ENCODE data around the gene MEIKIN.
A peak's percentile ranks its signal among the peaks of the same experiment; 100 is the strongest.
"Not testable (repeated sequence)": the region's sequence is repeated elsewhere in the genome, so short reads cannot be mapped to it uniquely, and the experiment has no call there.

Gene MEIKIN

GRCh38 chr5:131913603-131914002 lies 31.9 kb downstream of the MEIKIN start:
- no peak for FAIRE-seq
- DNase-seq (ENCODE audit: low spot score) = no peak

- FAIRE-seq (no peak), DNase-seq (ENCODE audit: low spot score) (no peak)
These were observed 38.8 kb downstream of the MEIKIN start for GRCh38 chr5:131906668-131907067.

- FAIRE-seq; DNase-seq (ENCODE audit: low spot score): not testable (repeated sequence)
These were observed 43.2 kb downstream of the MEIKIN start for GRCh38 chr5:131902266-131902665.

DNA sequence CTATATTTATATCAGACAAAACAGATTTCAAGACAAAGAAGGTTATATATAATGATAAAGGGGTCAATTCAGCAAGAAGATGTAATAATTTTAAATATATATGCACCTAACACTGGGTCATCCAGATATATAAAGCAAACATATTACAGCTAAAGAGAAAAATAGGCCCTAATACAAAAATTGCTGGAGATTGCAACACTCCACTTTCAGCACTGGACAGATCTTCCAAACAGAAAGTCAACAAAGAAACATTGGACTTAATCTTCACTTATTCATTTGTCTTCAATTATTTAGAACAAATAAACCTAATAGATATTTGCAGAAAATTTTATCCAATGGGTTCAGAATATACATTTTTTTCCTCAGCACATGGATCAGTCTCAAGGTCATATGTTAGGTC lies 45.8 kb downstream of the MEIKIN start:
- FAIRE-seq (no peak), DNase-seq (ENCODE audit: low spot score) (no peak)

DNA sequence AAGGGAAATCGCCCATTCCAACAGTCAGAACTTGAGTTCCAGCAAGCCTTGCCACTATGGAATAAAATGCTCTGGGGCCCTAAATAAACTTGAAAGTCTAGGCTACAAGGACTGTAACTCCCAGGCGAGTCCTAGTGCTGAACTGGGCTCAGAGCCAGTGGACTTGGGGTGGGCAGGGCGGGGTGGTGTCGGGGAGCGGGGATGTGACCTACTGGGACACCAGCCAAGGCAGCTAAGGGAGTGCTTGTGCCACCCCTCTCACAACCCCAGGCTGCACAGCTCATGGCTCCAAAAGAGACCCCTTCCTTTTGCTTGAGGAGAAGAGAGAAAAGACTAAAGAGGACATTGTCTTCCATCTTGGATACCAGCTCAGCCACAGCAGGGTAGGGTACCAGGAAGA lies 61.5 kb downstream of the MEIKIN start:
- DNase-seq (ENCODE audit: low spot score) = no peak
- no peak for FAIRE-seq

- DNase-seq (ENCODE audit: low spot score) = no peak
- no peak for FAIRE-seq
These were observed 65.8 kb downstream of the MEIKIN start for GRCh38 chr5:131879705-131880104.

DNA sequence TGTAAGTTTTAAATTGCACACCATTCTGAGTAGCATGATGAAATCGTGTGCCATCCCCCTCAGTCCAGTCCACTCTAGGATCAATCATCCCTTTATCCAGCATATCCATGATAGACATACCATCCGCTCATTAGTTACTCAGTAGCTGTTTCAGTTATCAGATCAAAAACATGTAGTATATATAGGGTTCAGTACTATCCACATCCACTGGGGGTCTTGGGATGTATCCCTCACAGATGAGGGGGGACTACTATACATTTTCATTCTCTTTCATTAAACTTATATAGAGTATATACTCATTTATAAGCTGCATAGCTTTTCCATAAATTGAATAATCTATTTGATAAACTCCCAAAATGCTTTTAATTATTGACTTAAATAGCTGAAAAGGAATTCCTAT lies 67.6 kb downstream of the MEIKIN start:
- FAIRE-seq (no peak), DNase-seq (ENCODE audit: low spot score) (no peak)

DNA sequence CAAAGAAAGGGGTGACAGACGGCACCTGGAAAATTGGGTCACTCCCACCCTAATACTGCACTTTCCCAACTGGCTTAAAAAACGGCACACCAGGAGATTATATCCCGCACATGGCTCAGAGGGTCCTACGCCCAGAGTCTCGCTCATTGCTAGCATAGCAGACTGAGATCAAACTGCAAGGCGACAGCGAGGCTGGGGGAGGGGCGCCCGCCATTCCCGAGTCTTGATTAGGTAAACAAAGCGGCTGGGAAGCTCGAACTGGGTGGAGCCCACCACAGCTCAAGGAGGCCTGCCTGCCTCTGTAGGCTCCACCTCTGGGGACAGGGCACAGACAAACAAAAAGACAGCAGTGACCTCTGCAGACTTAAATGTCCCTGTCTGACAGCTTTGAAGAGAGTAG lies 74.2 kb downstream of the MEIKIN start:
- not testable (repeated sequence) for FAIRE-seq; DNase-seq (ENCODE audit: low spot score)

DNA sequence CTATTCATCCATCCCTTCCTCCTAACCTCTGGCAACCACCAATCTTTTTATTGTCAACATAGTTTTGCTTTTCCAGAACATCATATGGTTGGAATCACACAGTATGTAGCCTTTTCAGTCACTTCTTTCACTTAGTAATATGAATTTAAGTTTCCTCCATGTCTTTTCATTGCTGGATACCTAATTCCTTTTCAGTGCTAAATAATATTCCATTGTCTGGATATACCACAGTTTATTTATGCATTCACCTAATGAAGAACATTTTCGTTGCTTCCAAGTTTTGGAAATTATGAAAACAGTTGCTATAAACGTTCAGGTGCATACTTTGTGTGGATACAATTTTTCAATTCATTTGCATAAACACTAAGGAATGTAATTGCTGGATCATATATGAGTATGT lies 77.9 kb downstream of the MEIKIN start:
- no peak for FAIRE-seq
- DNase-seq (ENCODE audit: low spot score) = no peak

DNA sequence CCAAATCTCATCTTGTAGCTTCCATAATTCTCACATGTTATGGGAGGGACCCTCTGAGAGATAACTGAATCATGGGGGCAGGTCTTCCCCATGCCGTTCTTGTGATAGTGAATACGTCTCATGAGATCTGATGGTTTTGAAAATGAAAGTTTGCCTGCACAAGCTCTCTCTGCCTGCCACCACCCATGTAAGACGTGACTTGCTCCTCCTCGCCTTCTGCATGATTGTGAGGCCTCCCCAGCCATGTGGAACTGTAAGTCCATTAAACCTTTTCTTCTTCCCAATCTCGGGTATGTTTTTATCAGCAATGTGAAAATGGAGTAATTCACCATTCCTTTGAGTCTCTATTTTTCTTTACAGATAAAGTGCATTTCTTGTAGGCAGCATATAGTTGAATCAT lies 81.8 kb downstream of the MEIKIN start:
- DNase-seq (ENCODE audit: low spot score) (no peak), FAIRE-seq (no peak)

GRCh38 chr5:131857388-131857787 lies 88.1 kb downstream of the MEIKIN start:
- no peak for DNase-seq (ENCODE audit: low spot score)
- no peak for FAIRE-seq

DNA sequence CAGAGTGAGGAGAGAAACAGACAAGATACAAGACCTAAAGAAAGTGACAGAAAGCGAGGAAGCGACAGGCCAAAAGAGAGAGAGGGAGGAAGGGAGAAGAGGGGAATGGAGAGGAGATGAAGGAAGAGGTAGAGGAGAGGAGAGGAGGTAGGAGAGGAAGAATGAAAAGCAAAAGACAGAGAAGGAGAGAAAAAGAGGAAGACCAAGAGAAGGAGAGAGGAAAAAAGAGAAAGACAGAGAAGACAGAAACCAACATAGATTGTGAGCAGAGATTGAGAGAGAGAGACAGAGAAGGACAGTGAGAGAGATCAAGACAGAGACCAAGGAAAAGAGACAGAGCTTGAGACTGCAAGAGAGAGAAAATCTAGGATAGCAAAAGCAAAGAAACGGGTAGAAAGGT lies 90.0 kb downstream of the MEIKIN start:
- FAIRE-seq = no peak
- DNase-seq (ENCODE audit: low spot score) = no peak

GRCh38 chr5:131854134-131854533 lies 91.3 kb downstream of the MEIKIN start:
- FAIRE-seq (no peak), DNase-seq (ENCODE audit: low spot score) (no peak)

DNA sequence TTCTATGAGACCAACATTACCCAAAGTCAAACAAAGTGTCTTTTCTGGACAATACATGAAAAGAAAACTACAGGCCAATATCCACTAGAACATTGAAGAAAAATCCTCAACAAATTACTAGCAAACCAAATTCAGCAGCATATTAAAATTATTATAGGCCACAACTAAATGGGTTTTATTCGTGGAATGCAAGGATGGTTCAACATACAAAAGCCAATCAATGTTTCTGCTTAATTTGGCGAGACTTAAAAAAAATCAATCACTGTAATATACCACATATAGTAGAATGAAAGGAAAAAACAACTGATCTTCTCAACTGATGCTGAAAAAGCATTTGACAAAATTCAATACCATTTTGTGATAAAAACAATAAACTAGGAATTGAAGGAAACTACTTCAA lies 96.8 kb downstream of the MEIKIN start:
- no peak for FAIRE-seq
- no peak for DNase-seq (ENCODE audit: low spot score)

DNA sequence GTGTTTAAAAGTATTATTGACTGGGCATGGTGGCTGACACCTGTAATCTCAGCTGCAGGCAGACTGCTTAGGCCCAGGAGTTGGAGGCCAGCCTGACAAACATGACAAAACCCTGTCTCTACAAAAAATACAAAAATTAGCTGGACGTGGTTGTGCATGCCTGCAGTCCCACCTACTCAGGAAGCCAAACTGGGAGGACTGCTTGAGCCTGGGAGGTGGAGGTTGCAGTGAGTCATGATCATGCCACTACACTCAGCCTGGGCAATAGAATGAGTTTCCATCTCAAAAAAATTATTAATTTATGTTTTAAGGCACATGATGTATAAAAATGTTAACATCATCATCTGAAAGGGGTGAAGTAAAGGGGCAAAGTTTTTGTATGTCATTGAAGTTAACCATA lies 98.9 kb downstream of the MEIKIN start:
- FAIRE-seq (no peak), DNase-seq (ENCODE audit: low spot score) (no peak)

DNA sequence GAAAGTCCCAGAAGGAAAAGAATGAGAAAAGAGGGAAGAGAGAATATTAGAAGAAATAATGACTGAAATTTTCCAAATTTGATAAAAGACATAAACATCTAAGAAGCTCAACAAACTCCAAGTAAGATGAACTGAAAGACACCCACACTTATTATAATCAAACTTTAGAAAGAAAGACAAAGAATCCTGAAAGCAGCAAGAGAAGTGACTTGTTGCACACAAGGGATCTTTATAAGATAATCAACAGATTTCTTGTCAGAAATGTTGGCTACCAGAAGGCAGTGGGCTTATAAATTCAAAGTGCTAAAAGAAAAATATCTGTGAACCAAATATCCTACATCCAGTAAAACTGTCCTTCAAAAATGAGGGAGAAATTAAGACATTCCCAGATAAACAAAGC lies 99.6 kb downstream of the MEIKIN start:
- DNase-seq (ENCODE audit: low spot score) (no peak), FAIRE-seq (no peak)

- DNase-seq (ENCODE audit: low spot score); FAIRE-seq: not testable (repeated sequence)
These were observed 102.5 kb downstream of the MEIKIN start for GRCh38 chr5:131842971-131843370.

- not testable (repeated sequence) for FAIRE-seq
These were observed 112.8 kb downstream of the MEIKIN start for GRCh38 chr5:131832702-131833101.

GRCh38 chr5:131825404-131826013 lies 120.0 kb downstream of the MEIKIN start:
- FAIRE-seq (no peak), DNase-seq (ENCODE audit: low spot score) (no peak)

More at GRCh38 chr5:131832702-131833101, 112.8 kb downstream of the MEIKIN start:
- DNase-seq (ENCODE audit: low spot score) = not testable (repeated sequence)

DNA sequence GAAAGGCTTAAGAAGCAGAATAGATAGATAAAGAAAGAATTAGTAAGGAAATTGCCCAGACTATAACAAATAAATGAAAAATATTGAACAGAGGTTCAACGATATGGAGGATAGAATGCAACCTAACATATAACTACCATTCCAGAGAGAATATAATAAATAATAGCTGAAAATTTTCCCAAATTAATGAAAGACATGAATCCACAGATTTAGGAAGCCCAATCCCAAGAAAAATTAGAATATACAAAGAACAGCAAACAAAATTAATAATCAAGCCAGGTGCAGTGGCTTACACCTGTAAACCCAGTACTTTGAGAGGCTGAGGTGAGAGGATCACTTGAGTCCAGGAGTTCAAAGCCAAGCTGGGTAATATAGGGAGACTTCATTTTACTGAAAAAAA lies 120.8 kb downstream of the MEIKIN start:
- DNase-seq (ENCODE audit: low spot score) (no peak), FAIRE-seq (no peak)

DNA sequence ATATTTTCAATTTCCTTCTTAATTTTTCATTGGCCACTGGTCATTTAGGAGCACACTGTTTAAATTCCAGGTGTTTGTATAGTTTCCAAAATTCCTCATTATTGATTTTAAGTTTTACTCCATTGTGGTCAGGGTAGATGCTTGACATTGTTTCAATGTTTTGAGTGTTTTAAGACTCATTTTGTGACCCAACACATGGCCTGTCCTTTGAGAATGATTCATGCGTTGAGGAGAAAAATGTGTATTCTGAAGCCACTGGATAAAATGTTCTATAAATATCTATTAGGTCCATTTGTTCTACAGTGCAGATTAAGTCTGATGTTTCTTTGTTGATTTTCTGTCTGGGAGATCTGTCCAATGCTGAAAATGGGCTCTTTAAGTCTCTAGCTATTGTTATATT lies 124.2 kb downstream of the MEIKIN start:
- DNase-seq (ENCODE audit: low spot score) = no peak
- FAIRE-seq = no peak

GRCh38 chr5:131818001-131818724 lies 127.3 kb downstream of the MEIKIN start:
- FAIRE-seq (no peak), DNase-seq (ENCODE audit: low spot score) (no peak)

GRCh38 chr5:131814990-131815389 lies 130.5 kb downstream of the MEIKIN start:
- FAIRE-seq (no peak), DNase-seq (ENCODE audit: low spot score) (peak; percentile 71)
